Smooth muscle cell of the brain vasculature (primary cell): Measurements from ENCODE around the gene UBFD1.
"Not testable (repeated sequence)": the region's sequence is repeated elsewhere in the genome, so short reads cannot be mapped to it uniquely, and the experiment has no call there.

Source experiments
- DNase-seq: peaks from one replicate; pipeline ENCODE4 v3.0.0-alpha.2; 2012; ENCODE audit warnings: low read depth, low spot score

UBFD1 gene

DNA sequence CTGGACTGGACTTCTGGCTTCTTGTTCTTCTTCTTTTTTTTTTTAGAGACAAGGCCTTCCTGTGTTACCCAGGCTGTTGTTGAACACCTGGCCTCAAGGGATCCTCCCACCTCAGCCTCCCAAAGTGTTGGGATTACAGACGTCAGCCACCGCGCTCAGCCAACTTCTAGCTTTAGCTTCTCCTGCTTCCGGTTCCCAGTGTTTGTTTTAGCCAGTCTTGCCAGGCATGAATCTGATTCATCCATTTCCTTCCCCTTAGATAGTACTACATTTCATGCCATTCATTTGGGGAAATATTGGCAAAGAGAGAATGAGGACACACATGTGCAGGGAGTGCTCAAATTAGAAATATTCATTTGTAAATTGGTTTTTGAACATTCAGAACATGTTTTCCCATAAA is 50.7 kb downstream of the UBFD1 start:
- DNase-seq, result no peak

DNA sequence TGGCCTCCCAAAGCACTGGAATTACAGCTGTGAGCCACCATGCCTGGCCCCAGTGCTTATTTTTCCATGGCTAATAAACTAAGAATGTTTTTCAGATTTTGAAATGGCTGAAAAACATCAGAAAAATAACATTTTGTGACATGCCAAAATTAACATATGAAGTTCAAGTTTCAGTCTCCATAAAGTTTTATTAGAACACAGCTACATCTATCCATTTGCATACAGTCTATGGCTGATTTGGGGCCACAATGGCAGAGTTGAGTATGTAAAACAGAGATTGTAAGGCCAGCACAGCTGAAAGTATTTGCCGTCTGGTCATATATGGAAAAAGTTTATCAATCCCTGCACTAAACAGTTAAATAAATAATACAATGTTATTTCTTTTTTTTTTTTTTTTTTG is 52.4 kb downstream of the UBFD1 start:
- no peak for DNase-seq

DNA sequence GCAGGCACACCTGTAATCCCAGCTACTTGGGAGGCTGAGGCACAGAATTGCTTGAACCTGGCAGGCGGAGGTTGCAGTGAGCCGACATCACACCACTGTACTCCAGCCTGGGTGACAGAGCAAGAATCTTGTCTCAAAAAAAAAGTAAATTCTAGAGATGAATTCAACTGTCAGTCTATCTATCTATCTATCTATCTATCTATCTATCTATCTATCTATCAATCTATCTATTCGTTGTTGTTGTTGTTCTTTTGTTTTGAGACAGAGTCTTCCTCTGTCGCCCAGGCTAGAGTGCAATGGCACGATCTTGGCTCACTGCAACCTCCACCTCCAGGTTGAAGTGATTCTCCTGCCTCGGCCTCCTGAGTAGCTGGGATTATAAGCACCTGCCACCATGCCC is 53.4 kb downstream of the UBFD1 start:
- not testable (repeated sequence) for DNase-seq

DNA sequence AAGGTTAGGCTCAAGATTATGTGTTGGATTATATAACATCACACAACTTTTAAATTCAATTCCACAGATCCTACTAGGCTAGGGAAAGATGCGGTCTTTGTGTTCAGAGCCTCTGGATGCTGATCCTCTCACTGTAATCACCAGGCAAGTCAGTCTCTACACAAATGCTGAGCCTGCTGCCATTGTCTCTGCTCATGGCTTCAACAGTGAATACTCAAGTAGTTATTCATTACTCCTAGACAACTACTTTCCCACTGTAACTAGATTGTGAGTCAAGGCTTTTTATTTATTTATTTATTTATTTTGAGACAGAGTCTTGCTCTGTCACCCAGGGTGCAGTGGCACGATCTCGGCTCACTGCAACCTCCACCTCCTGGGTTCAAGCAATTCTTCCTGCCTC is 54.4 kb downstream of the UBFD1 start:
- DNase-seq, result no peak

GRCh38 chr16:23615805-23616204 is 58.3 kb downstream of the UBFD1 start:
- DNase-seq, result no peak
